Hindlimb muscle (tissue), 1 donor: ENCODE results near the gene CDH3. TPM values are rescaled to one million over a fixed set of nuclear protein-coding genes. Genes with fewer than 3 reads are reported as not detected.

ENCODE experiments used
- DNase-seq: peaks from one replicate; pipeline ENCODE4 v3.0.0-alpha.2; 2013
- polyA plus RNA-seq: library from polyadenylated mRNA; unstranded; fragments of 120-200 nt; gene quantifications from one replicate; pipeline ENCODE4 v1.2.1, GENCODE V29; 2013; ENCODE audit not compliant: insufficient read length

CDH3 gene
- polyA plus RNA-seq, 1 donor = 1.1 TPM

DNA sequence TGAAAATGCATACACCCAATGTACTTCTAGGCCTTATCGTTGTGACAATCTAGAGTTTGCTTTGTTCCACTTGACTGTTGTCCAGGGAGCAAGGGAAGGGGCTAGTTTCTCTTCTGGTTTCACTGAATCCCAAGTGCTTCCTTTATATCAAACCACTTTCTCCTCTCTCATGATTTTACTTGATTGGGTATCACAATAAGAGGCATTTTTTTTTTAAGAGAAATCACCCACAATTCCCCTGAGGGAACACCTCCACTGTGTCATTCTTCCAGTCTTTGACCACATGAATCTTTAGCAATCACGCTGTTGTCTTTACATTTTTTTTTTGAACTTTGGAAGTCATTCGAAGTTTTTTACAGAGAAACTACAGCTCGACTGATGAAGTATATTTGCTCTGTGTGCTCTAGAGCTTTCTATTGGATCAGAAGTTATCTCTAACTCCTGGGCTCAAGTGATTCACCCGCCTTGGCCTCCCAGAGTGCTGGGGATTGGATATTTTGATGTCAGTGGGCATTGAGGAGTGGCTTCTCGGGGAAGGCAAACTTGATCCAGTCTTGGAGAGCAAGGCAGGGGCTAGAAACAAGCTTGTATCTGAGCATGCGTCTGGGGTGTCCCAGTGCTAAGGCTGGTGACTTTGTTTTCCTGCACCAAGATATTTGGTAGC, 95.0 kb downstream of the CDH3 start:
- no peak for DNase-seq

- no peak for DNase-seq
Measured at GRCh38 chr16:68740628-68741346, 95.7 kb downstream of the CDH3 start.

- no peak for DNase-seq
Measured at GRCh38 chr16:68743664-68744063, 98.6 kb downstream of the CDH3 start.

DNA sequence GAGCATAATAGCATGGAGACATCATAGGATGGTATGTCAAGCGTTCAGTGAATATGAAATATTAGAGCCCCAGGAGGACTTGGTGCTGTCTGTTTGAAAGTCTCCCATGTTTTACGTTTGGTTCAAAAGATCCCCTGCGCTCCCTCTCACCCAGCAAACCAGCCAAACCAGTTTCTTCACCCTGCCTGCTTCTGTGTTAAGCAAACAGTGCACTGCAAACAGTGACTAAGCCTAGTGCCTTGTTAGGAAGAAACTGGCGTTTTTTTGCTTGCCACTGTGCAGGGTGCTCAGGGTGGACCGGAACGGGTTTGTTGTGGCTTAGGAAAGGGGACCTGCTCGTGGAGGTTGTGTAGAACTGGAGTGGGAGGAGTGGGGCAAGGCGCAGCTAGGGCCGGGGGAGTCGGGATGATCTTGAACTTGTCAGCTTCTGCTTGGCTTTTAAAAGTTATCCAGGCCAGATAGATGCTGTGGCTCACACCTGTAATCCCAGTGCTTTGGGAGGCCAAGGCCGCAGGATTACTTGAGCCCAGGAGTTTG, 99.7 kb downstream of the CDH3 start:
- DNase-seq = no peak

- DNase-seq = no peak
Measured at GRCh38 chr16:68746951-68747350, 101.8 kb downstream of the CDH3 start.

GRCh38 chr16:68749432-68749831, 104.3 kb downstream of the CDH3 start:
- DNase-seq = no peak

Other genes with a start within 250 kb of the CDH3 start
- 0.68 TPM for gene SMPD3, start 196.8 kb upstream of the CDH3 start, polyA plus RNA-seq
- gene ZFP90, start 106.0 kb upstream of the CDH3 start, polyA plus RNA-seq = 19.6 TPM
- 3.7 TPM for gene CDH1, start 92.0 kb downstream of the CDH3 start, polyA plus RNA-seq
- gene TANGO6, start 198.2 kb downstream of the CDH3 start, polyA plus RNA-seq = 7.5 TPM